ENCODE results near the gene WNT9B. TPM values are rescaled to one million over a fixed set of nuclear protein-coding genes. Genes with fewer than 3 reads are reported as not detected.

The WNT9B gene
- total RNA-seq, 1 experiment from 2014 or later = not detected

- in situ Hi-C loops (cut with HindIII; ENCODE audit: low pct_unique_long_range_greater_than_20kb, low sequenced_read_pairs) (no loop called here), intact Hi-C loops (cut with micrococcal nuclease; ENCODE audit: unreplicated experiment) (no loop called here)
- no peak for ATAC-seq
- TF ChIP-seq CTCF (IDR thresholded peaks at IDR 0.05) = no peak
- no peak for TF ChIP-seq POLR2AphosphoS5 (IDR thresholded peaks at IDR 0.05; ENCODE audit: low read depth, low read length)
- TF ChIP-seq REST (IDR thresholded peaks at IDR 0.05; ENCODE audit: insufficient read depth in 1 of 2, low read depth in 2 of 2, low read length in 1 of 2) = no peak
- TF ChIP-seq TCF7L2 (IDR thresholded peaks at IDR 0.05; ENCODE audit: low read depth, low read length) = no peak
- no peak for TF ChIP-seq SIN3A (IDR thresholded peaks at IDR 0.05; ENCODE audit: borderline replicate concordance, insufficient read depth, low read depth, low read length)
- POLR2A ChIA-PET = no interaction called here
- no peaks in the 10 kb centered on the region for H3K4me1 ChIP-seq (ENCODE audit: control insufficient read depth, insufficient read depth, low read length)
- no peaks in the 10 kb centered on the region for H3K27me3 ChIP-seq (ENCODE audit: control insufficient read depth, insufficient read depth, low read length)
- H3K27ac ChIP-seq (ENCODE audit: low read length) = no peak overlapping the region
- DNase-seq (ENCODE audit: low read depth, low spot score) = no peak
- no peak overlapping the region for H3K4me3 ChIP-seq (ENCODE audit: low read depth in 2 of 2, low read length in 2 of 2)
- no TSS peak for BruUV-seq (replicated peaks)
- CTCF ChIA-PET = no interaction called here
- no peaks in the 10 kb centered on the region for H3K9me3 ChIP-seq (ENCODE audit: control insufficient read depth, insufficient read depth, low read depth, low read length)
- H3K36me3 ChIP-seq (ENCODE audit: control insufficient read depth, insufficient read depth, low read length) = no peaks in the 10 kb centered on the region
These were observed 15.4 kb downstream of the WNT9B start for GRCh38 chr17:46866747-46867146.

GRCh38 chr17:46868689-46869187, 17.4 kb downstream of the WNT9B start:
- H3K27ac ChIP-seq (ENCODE audit: low read length) = no peak overlapping the region
- no peak overlapping the region for H3K4me3 ChIP-seq (ENCODE audit: low read depth in 2 of 2, low read length in 2 of 2)
- no peak for ATAC-seq
- no peaks in the 10 kb centered on the region for H3K9me3 ChIP-seq (ENCODE audit: control insufficient read depth, insufficient read depth, low read depth, low read length)
- H3K4me1 ChIP-seq (ENCODE audit: control insufficient read depth, insufficient read depth, low read length) = no peaks in the 10 kb centered on the region
- intact Hi-C loops (cut with micrococcal nuclease; ENCODE audit: unreplicated experiment) = no loop called here
- H3K36me3 ChIP-seq (ENCODE audit: control insufficient read depth, insufficient read depth, low read length) = no peaks in the 10 kb centered on the region
- no peak for TF ChIP-seq SIN3A (IDR thresholded peaks at IDR 0.05; ENCODE audit: borderline replicate concordance, insufficient read depth, low read depth, low read length)
- DNase-seq (ENCODE audit: low read depth, low spot score) = no peak
- ChIA-PET CTCF (no interaction called here), POLR2A (no interaction called here)
- in situ Hi-C loops (cut with HindIII; ENCODE audit: low pct_unique_long_range_greater_than_20kb, low sequenced_read_pairs) = no loop called here
- H3K27me3 ChIP-seq (ENCODE audit: control insufficient read depth, insufficient read depth, low read length) = no peaks in the 10 kb centered on the region
- no TSS peak for BruUV-seq (replicated peaks)

GRCh38 chr17:46869296-46869695, 17.9 kb downstream of the WNT9B start:
- ATAC-seq (no peak), DNase-seq (ENCODE audit: low read depth, low spot score) (no peak)
- Histone ChIP-seq H3K9me3 (ENCODE audit: control insufficient read depth, insufficient read depth, low read depth, low read length) (no peaks in the 10 kb centered on the region), H3K4me1 (ENCODE audit: control insufficient read depth, insufficient read depth, low read length) (no peaks in the 10 kb centered on the region), H3K36me3 (ENCODE audit: control insufficient read depth, insufficient read depth, low read length) (no peaks in the 10 kb centered on the region), H3K27me3 (ENCODE audit: control insufficient read depth, insufficient read depth, low read length) (no peaks in the 10 kb centered on the region), H3K27ac (ENCODE audit: low read length) (no peak overlapping the region), H3K4me3 (ENCODE audit: low read depth in 2 of 2, low read length in 2 of 2) (no peak overlapping the region)
- TF ChIP-seq TCF7L2 (IDR thresholded peaks at IDR 0.05; ENCODE audit: low read depth, low read length) (no peak), REST (IDR thresholded peaks at IDR 0.05; ENCODE audit: insufficient read depth in 1 of 2, low read depth in 2 of 2, low read length in 1 of 2) (no peak), CTCF (IDR thresholded peaks at IDR 0.05) (no peak), SIN3A (IDR thresholded peaks at IDR 0.05; ENCODE audit: borderline replicate concordance, insufficient read depth, low read depth, low read length) (no peak), POLR2AphosphoS5 (IDR thresholded peaks at IDR 0.05; ENCODE audit: low read depth, low read length) (no peak)
- POLR2A ChIA-PET = no interaction called here
- CTCF ChIA-PET = no interaction called here
- BruUV-seq (replicated peaks) = no TSS peak
- in situ Hi-C loops (cut with HindIII; ENCODE audit: low pct_unique_long_range_greater_than_20kb, low sequenced_read_pairs) (no loop called here), intact Hi-C loops (cut with micrococcal nuclease; ENCODE audit: unreplicated experiment) (no loop called here)

Measured in Panc1 (cell line).